ENCODE results near the gene GPSM1. TPM values are rescaled to one million over a fixed set of nuclear protein-coding genes. Genes with fewer than 3 reads are reported as not detected.

The GPSM1 gene
- total and polyA plus RNA-seq, 7 donors, result 0.34 to 2.3 (median 1.3) TPM

DNA sequence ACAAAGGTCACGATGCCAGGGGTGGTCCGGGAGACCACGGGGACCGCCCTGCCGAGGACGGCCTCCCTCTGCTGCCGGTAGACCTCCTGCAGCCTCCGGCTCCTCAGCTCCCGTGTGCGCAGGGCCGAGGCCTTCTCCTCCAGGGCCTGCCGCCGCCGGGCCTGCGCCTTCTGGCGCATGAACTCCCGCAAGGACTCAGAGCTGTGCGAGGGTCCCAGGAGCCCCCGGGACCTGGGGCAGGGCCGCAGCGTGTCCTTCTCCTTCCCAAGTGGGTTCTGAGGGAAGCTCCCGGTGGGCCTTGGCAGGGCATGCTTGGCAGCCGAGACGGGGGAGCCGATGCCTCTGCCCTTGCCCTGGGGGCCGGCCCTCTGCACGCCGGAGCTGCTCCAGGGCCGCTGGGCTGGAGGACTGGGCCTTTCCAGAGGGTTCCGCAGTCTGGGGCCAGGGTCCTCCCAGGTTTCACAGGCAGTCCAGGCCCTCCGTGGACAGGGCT, 36.8 kb upstream of the GPSM1 start:
- peak in 1 of 2 donors; percentile 34 for DNase-seq
- H3K4me3 ChIP-seq, result no peak overlapping the region
- no peaks in the 10 kb centered on the region for H3K4me1 ChIP-seq
- intact Hi-C loops (cut with DNase I), result no loop called here
- peaks cover 0 to 59% (median 15%) of the 10 kb centered on the region in 3 donors for H3K27me3 ChIP-seq (ENCODE audit: insufficient read depth in 3 of 3, low read length in 2 of 3)
- H3K27ac ChIP-seq, result no peak overlapping the region
- H3K36me3 ChIP-seq (ENCODE audit: insufficient read depth in 1 of 2, low read depth in 1 of 2), result no peaks in the 10 kb centered on the region
- no peaks in the 10 kb centered on the region for H3K9me3 ChIP-seq
- no peak for TF ChIP-seq CTCF (IDR thresholded peaks at IDR 0.05)
- no peak for ATAC-seq
- 89 to 92% (median 91%) methylated on average over 24 to 31 of the region's 31 CpGs for WGBS, 3 donors

- H3K4me3 ChIP-seq, result no peak overlapping the region
- intact Hi-C loops (cut with DNase I), result no loop called here
- TF ChIP-seq CTCF (IDR thresholded peaks at IDR 0.05), result no peak
- no peak for ATAC-seq
- no peak overlapping the region for H3K27ac ChIP-seq
- H3K27me3 ChIP-seq (ENCODE audit: insufficient read depth in 3 of 3, low read length in 2 of 3), result peaks cover 0 to 58% (median 20%) of the 10 kb centered on the region in 3 donors
- H3K9me3 ChIP-seq, result no peaks in the 10 kb centered on the region
- no peaks in the 10 kb centered on the region for H3K4me1 ChIP-seq
- 59 to 66% (median 61%) methylated on average over 18 to 22 of the region's 22 CpGs for WGBS, 3 donors
- peak in 1 of 2 donors; percentile 10 for DNase-seq
- no peaks in the 10 kb centered on the region for H3K36me3 ChIP-seq (ENCODE audit: insufficient read depth in 1 of 2, low read depth in 1 of 2)
Measured at GRCh38 chr9:136291306-136292025, 35.9 kb upstream of the GPSM1 start.

- DNase-seq (peak; percentile 10 to 35), ATAC-seq (no peak)
- H3K36me3 ChIP-seq (ENCODE audit: insufficient read depth in 1 of 2, low read depth in 1 of 2), result no peaks in the 10 kb centered on the region
- TF ChIP-seq CTCF (IDR thresholded peaks at IDR 0.05), result no peak
- H3K9me3 ChIP-seq, result no peaks in the 10 kb centered on the region
- H3K4me1 ChIP-seq, result no peaks in the 10 kb centered on the region
- peaks cover 0 to 61% (median 20%) of the 10 kb centered on the region in 3 donors for H3K27me3 ChIP-seq (ENCODE audit: insufficient read depth in 3 of 3, low read length in 2 of 3)
- intact Hi-C loops (cut with DNase I), result no loop called here
- no peak overlapping the region for H3K4me3 ChIP-seq
- no peak overlapping the region for H3K27ac ChIP-seq
- 59 to 66% (median 60%) methylated on average over 18 to 19 of the region's 19 CpGs for whole genome bisulfite sequencing, 3 donors
Measured at GRCh38 chr9:136292026-136292538, 35.3 kb upstream of the GPSM1 start.

DNA sequence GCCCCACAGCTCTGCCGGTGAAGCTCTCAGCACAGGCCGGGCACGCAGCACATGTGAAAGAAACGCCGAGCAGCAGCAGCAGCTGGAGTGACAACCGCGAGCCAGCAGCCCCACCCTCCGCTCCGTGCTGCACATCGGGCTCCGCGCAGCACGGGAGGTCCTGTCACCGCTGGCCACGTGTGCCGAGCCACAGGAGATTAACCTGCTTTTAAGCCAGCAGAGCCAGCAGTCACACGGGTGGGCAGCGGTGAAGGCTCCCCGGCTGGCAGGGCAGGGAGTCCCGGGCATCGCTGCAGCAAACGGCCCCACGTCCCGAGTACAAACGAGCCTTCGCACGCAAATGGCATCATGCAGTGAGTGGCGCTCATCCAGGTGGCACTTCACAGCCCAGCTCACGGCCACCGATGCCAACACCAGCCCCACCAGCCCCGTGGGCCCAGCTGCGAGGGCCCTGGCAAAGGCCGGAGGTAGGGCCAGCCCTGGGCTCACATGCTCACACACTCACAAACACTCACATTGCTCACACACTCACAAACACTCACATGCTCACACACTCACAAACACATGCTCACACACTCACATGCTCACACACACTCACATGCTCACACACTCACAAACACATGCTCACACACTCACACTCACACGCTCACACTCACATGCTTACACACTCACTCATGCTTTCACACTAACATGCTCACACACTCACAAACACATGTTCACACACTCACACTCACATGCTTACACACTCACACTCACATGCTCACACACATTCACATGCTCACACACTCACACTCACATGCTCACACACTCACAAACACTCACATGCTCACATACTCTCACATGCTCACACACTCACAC, 34.5 kb upstream of the GPSM1 start:
- peak; percentile 13 to 46 for DNase-seq
- intact Hi-C loops (cut with DNase I), result no loop called here
- no peak for TF ChIP-seq CTCF (IDR thresholded peaks at IDR 0.05)
- Histone ChIP-seq H3K27ac (no peak overlapping the region), H3K9me3 (no peaks in the 10 kb centered on the region), H3K36me3 (ENCODE audit: insufficient read depth in 1 of 2, low read depth in 1 of 2) (no peaks in the 10 kb centered on the region), H3K4me1 (no peaks in the 10 kb centered on the region), H3K27me3 (ENCODE audit: insufficient read depth in 3 of 3, low read length in 2 of 3) (peaks cover 0 to 63% (median 19%) of the 10 kb centered on the region in 3 donors), H3K4me3 (no peak overlapping the region)
- WGBS, 3 donors, result 23 to 40% (median 28%) methylated on average over 28 to 34 of the region's 34 CpGs
- ATAC-seq, result no peak
